ENCODE measurements around the gene TDP1. TPM values are rescaled to one million over a fixed set of nuclear protein-coding genes. Genes with fewer than 3 reads are reported as not detected.

The TDP1 gene
- total and polyA plus RNA-seq, 7 experiments from 2014 or later, result 39.0 to 69.2 (median 62.3) TPM

- DNase-seq (no peak), ATAC-seq (no peak)
- H3K27me3 Mint-ChIP-seq, result peaks cover 67 to 75% (median 71%) of the 10 kb centered on the region in 5 donors
- H3K27me3 ChIP-seq (ENCODE audit: control insufficient read depth in 2 of 2, insufficient read depth in 2 of 2, low read length in 2 of 2), result peaks cover 0 to 5% of the 10 kb centered on the region in 2 donors
- no peak overlapping the region for H3K27ac ChIP-seq (ENCODE audit: low read depth, low read length)
- H3K36me3 Mint-ChIP-seq, result no peaks in the 10 kb centered on the region
- H3K4me1 ChIP-seq (ENCODE audit: control insufficient read depth in 2 of 2, insufficient read depth in 2 of 2, low read length in 2 of 2), result peaks cover 0 to 3% of the 10 kb centered on the region in 2 donors
- H3K9me3 ChIP-seq (ENCODE audit: control insufficient read depth in 2 of 3, low read length in 3 of 3), result no peaks in the 10 kb centered on the region
- H3K4me1 Mint-ChIP-seq, result peaks cover 0 to 14% (median 11%) of the 10 kb centered on the region in 7 donors
- H3K4me3 Mint-ChIP-seq, result no peak overlapping the region
- POLR2A ChIA-PET, result no interaction called here
- no peak overlapping the region for H3K4me3 ChIP-seq (ENCODE audit: low read length)
- CTCF ChIA-PET, result no interaction called here
- intact Hi-C loops (cut with micrococcal nuclease), result no loop called here
- no peaks in the 10 kb centered on the region for H3K36me3 ChIP-seq (ENCODE audit: control insufficient read depth in 2 of 3, insufficient read depth in 3 of 3, low read length in 3 of 3)
- peaks cover 0 to 2% (median 0%) of the 10 kb centered on the region in 11 donors for H3K9me3 Mint-ChIP-seq
- no peak overlapping the region for H3K27ac Mint-ChIP-seq
Measured at GRCh38 chr14:90056826-90057225, 101.1 kb downstream of the TDP1 start.

GRCh38 chr14:90058876-90059458 is 103.2 kb downstream of the TDP1 start:
- peaks cover 0 to 11% of the 10 kb centered on the region in 2 donors for H3K27me3 ChIP-seq (ENCODE audit: control insufficient read depth in 2 of 2, insufficient read depth in 2 of 2, low read length in 2 of 2)
- ChIA-PET POLR2A (no interaction called here), CTCF (no interaction called here)
- peaks cover 0 to 4% (median 0%) of the 10 kb centered on the region in 11 donors for H3K9me3 Mint-ChIP-seq
- no peak overlapping the region for H3K27ac ChIP-seq (ENCODE audit: low read depth, low read length)
- peak overlapping the region; percentile 8 to 88 (median 70) for H3K4me3 Mint-ChIP-seq
- no peak overlapping the region for H3K4me3 ChIP-seq (ENCODE audit: low read length)
- H3K27ac Mint-ChIP-seq, result no peak overlapping the region
- ATAC-seq (no peak), DNase-seq (no peak)
- H3K4me1 Mint-ChIP-seq, result peaks cover 16 to 30% (median 23%) of the 10 kb centered on the region in 7 donors
- H3K4me1 ChIP-seq (ENCODE audit: control insufficient read depth in 2 of 2, insufficient read depth in 2 of 2, low read length in 2 of 2), result peaks cover 0 to 12% of the 10 kb centered on the region in 2 donors
- H3K36me3 ChIP-seq (ENCODE audit: control insufficient read depth in 2 of 3, insufficient read depth in 3 of 3, low read length in 3 of 3), result no peaks in the 10 kb centered on the region
- peaks cover 63 to 77% (median 72%) of the 10 kb centered on the region in 5 donors for H3K27me3 Mint-ChIP-seq
- intact Hi-C loops (cut with micrococcal nuclease), result no loop called here
- H3K9me3 ChIP-seq (ENCODE audit: control insufficient read depth in 2 of 3, low read length in 3 of 3), result no peaks in the 10 kb centered on the region
- peaks cover 0 to 3% (median 0%) of the 10 kb centered on the region in 5 donors for H3K36me3 Mint-ChIP-seq

- intact Hi-C loops (cut with micrococcal nuclease), result loop anchor here in 1 of 2 donors (2.0 to 5.0 kb wide), 3 partner anchors 34 to 123 kb away; partner anchors contain the start of genes EFCAB11 and TDP1
Measured at GRCh38 chr14:90060312-90060964, 104.7 kb downstream of the TDP1 start.

GRCh38 chr14:90060965-90061684 is 105.4 kb downstream of the TDP1 start:
- Mint-ChIP-seq H3K4me1 (peaks cover 16 to 30% (median 23%) of the 10 kb centered on the region in 7 donors), H3K27ac (no peak overlapping the region), H3K27me3 (peaks cover 57 to 74% (median 67%) of the 10 kb centered on the region in 5 donors), H3K36me3 (peaks cover 0 to 3% (median 0%) of the 10 kb centered on the region in 5 donors), H3K4me3 (peak overlapping the region; percentile 46 to 88 (median 68)), H3K9me3 (peaks cover 0 to 5% (median 0%) of the 10 kb centered on the region in 11 donors)
- H3K36me3 ChIP-seq (ENCODE audit: control insufficient read depth in 2 of 3, insufficient read depth in 3 of 3, low read length in 3 of 3), result no peaks in the 10 kb centered on the region
- H3K27ac ChIP-seq (ENCODE audit: low read depth, low read length), result no peak overlapping the region
- no peaks in the 10 kb centered on the region for H3K9me3 ChIP-seq (ENCODE audit: control insufficient read depth in 2 of 3, low read length in 3 of 3)
- CTCF ChIA-PET, result no interaction called here
- POLR2A ChIA-PET, result no interaction called here
- H3K4me3 ChIP-seq (ENCODE audit: low read length), result peak overlapping the region; percentile 41
- ATAC-seq, result no peak
- peaks cover 0 to 12% of the 10 kb centered on the region in 2 donors for H3K4me1 ChIP-seq (ENCODE audit: control insufficient read depth in 2 of 2, insufficient read depth in 2 of 2, low read length in 2 of 2)
- peaks cover 0 to 11% of the 10 kb centered on the region in 2 donors for H3K27me3 ChIP-seq (ENCODE audit: control insufficient read depth in 2 of 2, insufficient read depth in 2 of 2, low read length in 2 of 2)
- intact Hi-C loops (cut with micrococcal nuclease), result loop anchor here in 1 of 2 donors (2.0 to 5.0 kb wide), 3 partner anchors 34 to 124 kb away; partner anchors contain the start of genes EFCAB11 and TDP1
- DNase-seq, result peak in 1 of 9 donors; percentile 32

More at GRCh38 chr14:90060312-90060964, 104.7 kb downstream of the TDP1 start:
- peak in 8 of 9 donors; percentile 9 to 73 (median 24) for DNase-seq
- peak; percentile 70 for ATAC-seq
- Histone ChIP-seq H3K4me1 (ENCODE audit: control insufficient read depth in 2 of 2, insufficient read depth in 2 of 2, low read length in 2 of 2) (peaks cover 0 to 12% of the 10 kb centered on the region in 2 donors), H3K36me3 (ENCODE audit: control insufficient read depth in 2 of 3, insufficient read depth in 3 of 3, low read length in 3 of 3) (no peaks in the 10 kb centered on the region), H3K27ac (ENCODE audit: low read depth, low read length) (no peak overlapping the region), H3K27me3 (ENCODE audit: control insufficient read depth in 2 of 2, insufficient read depth in 2 of 2, low read length in 2 of 2) (peaks cover 0 to 11% of the 10 kb centered on the region in 2 donors), H3K9me3 (ENCODE audit: control insufficient read depth in 2 of 3, low read length in 3 of 3) (no peaks in the 10 kb centered on the region), H3K4me3 (ENCODE audit: low read length) (peak overlapping the region; percentile 41)
- CTCF ChIA-PET, result no interaction called here
- POLR2A ChIA-PET, result no interaction called here
- Mint-ChIP-seq H3K36me3 (peaks cover 0 to 3% (median 0%) of the 10 kb centered on the region in 5 donors), H3K9me3 (peaks cover 0 to 5% (median 0%) of the 10 kb centered on the region in 11 donors), H3K4me3 (peak overlapping the region; percentile 46 to 88 (median 78)), H3K4me1 (peaks cover 16 to 30% (median 23%) of the 10 kb centered on the region in 7 donors), H3K27me3 (peaks cover 63 to 76% (median 72%) of the 10 kb centered on the region in 5 donors), H3K27ac (no peak overlapping the region)

GRCh38 chr14:90061685-90062126 is 106.0 kb downstream of the TDP1 start, which contains the start of gene KCNK13:
TSS of gene KCNK13 (plus strand) at chr14:90061994. CDS start at chr14:90062206, 212 bp downstream.
- Histone ChIP-seq H3K4me3 (ENCODE audit: low read length) (peak within 1 kb of the TSS; percentile 41), H3K27me3 (ENCODE audit: control insufficient read depth in 2 of 2, insufficient read depth in 2 of 2, low read length in 2 of 2) (peaks cover 0 to 11% of the 10 kb centered on the region in 2 donors), H3K4me1 (ENCODE audit: control insufficient read depth in 2 of 2, insufficient read depth in 2 of 2, low read length in 2 of 2) (peaks cover 0 to 12% of the 10 kb centered on the region in 2 donors), H3K27ac (ENCODE audit: low read depth, low read length) (no peak within 1 kb of the TSS), H3K36me3 (ENCODE audit: control insufficient read depth in 2 of 3, insufficient read depth in 3 of 3, low read length in 3 of 3) (no peaks in the 10 kb centered on the region), H3K9me3 (ENCODE audit: control insufficient read depth in 2 of 3, low read length in 3 of 3) (no peaks in the 10 kb centered on the region)
- Mint-ChIP-seq H3K4me1 (peaks cover 16 to 30% (median 23%) of the 10 kb centered on the region in 7 donors), H3K27ac (no peak within 1 kb of the TSS), H3K4me3 (peak within 1 kb of the TSS; percentile 72 to 94 (median 86)), H3K9me3 (peaks cover 0 to 5% (median 0%) of the 10 kb centered on the region in 11 donors), H3K27me3 (peaks cover 53 to 69% (median 64%) of the 10 kb centered on the region in 5 donors), H3K36me3 (peaks cover 0 to 3% (median 0%) of the 10 kb centered on the region in 5 donors)
- intact Hi-C loops (cut with micrococcal nuclease), result loop anchor here (1.0 to 5.0 kb wide), 4 partner anchors 33 to 124 kb away; partner anchors contain the start of genes EFCAB11 (in 1 of the 2) and TDP1 (in 1 of the 2)
- no peak for ATAC-seq
- DNase-seq, result peak in 1 of 9 donors; percentile 32
- ChIA-PET CTCF (no interaction called here), POLR2A (no interaction called here)
